GM18907 (cell line): ENCODE data around the gene SELENON.

Source experiments
- ATAC-seq: cut with Tn5 transposase; IDR thresholded peaks from one replicate; pipeline ENCODE4 v1.9.1; 2021; ENCODE audit warnings: mild to moderate bottlenecking, moderate library complexity; ENCODE audit not compliant: unreplicated experiment

SELENON gene

DNA sequence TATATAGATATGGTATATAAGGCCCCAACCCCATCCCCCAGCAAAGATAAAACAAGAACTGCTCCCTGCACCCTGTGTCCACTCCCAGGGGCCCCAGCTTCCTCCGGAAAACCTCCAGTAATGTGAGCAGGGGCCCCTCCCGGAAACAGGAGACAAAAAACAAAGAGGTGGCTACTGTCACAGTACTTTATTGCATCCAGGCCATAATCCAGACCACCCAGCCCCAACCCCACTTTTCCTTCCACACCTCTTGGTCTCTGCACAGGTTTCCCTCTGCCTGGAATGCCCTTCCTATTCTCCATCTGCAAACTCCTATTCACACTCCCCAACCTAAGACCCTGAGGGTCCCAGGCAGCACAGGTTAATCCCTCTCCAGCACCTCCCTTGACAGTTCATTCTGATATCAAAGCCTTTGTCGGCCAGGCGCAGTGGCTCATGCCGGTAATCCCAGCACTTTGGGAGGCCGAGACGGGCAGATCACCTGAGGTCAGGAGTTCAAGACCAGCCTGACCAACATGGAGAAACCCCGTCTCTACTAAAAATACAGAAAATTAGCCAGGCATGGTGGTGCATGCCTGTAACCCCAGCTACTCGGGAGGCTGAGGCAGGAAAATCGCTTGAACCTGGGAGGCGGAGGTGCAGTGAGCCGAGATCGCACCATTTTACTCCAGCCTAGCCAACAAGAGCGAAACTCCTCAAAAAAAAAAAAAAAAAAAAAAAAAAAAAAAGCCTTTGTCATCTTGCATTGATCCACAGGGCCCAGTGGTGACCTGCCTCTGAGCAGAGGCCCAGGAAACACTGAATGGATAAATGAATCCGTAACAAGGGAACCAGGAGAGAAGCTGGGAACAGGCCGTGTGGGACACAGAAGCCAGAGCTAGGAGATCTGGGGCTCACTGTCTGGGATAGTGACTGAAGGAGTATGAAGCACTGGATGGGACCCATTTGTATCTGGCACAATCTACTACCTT lies 61.6 kb downstream of the SELENON start:
- no peak for ATAC-seq

DNA sequence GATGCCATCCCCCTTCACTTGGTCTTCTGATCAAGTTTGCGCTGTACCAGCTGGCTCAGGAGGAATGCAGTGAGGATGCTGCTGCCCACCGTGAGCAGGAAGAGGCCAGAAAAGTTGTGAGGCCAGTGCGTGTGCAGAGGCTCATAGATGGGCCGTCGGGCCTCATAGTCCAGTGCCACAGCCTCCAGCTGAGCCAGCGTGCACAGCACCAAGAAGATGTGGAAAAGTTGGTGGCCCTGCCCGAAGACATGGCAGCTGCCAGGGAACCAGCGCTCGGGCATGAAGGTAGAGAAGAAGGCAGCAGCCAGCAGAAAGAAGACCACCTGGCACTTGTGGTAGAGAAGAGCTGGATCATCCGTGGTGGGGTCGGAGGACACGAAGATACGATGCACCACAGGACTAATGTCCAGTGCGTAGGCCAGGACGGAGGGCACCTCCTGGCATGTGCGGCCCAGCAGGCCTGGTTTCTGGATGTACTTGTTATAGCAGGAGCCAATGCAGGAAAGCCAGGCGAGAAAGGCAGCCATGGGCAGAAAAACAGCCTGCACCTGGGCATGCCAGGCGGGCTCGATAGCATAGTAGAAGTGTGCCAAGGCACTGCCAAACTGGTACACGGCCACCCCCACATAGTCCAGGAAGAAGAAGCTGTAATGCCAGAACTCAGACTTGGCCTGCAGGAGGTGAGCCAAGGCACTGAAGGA lies 62.9 kb downstream of the SELENON start:
- ATAC-seq = no peak

DNA sequence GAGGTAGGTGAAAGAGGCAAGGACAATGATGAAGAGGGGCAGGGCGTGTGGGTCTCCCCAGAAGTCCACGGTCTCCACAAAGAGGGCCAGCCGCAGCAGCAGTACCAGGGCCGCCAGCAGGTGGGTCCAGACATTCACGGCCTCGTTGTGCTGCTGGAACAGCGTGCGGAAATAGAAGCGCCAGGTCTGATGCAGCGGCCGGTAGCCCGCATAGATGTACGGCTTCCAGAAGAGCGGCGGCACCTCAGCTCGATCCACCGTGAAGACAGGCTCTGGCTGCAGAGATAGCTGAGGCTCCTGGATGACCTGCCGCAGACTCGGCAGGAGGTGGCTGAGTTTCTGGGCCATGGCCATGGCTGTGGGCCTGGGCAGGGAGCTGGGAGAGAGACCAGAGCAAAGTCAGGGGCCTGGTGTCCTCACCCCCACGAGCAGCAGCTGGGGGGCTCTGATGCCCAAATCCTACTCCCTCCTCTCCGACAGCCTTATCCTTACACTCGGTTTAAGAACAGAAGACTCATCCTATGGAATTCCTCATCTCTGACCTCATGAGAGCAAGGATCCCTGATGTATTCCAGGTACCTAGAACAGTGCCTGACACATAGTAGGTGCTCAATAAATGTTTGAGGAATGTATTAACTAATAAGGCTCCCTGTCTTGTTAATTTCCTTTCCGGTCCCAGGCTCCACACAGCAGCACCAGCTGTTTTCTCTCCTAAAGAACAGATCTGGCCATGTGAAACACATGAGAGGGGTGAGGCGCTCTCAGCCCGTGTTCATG lies 63.7 kb downstream of the SELENON start:
- no peak for ATAC-seq

DNA sequence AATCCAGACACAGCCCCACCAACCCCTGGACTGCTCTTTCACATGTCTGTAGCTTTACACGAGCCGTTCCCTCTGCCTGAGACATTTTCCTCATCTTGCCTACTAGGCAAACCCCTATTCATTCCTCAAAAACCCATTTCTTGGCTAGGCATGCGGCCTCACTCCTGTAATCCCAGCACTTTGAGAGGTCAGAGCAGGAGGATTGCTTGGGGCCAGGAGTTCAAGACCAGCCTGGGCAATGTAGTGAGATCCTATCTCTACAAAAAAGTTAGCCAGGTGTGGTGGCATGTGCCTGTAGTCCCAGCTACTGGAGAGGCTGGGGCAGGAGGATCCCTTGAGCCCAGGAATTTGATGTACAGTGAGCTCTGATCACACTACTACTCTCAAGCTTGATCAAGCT lies 64.4 kb downstream of the SELENON start:
- no peak for ATAC-seq

DNA sequence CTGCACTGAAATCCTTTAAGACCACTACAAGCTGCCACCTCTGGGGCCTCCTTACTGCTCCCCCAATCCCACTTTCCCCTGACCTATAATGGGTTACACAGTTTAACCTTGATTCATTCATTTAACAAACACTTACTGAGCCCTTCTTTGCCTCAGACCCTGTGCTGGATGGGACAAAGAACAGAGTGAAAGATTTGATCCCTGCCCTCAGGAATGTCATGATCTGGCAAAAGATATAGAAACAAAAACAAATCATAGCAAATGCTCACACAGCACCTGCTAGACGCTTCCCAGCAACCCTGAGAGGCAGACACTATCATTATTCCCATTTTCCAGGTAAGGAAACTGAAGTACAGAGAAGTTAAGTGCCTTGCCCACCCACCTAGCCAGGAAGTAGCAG lies 66.3 kb downstream of the SELENON start:
- no peak for ATAC-seq

DNA sequence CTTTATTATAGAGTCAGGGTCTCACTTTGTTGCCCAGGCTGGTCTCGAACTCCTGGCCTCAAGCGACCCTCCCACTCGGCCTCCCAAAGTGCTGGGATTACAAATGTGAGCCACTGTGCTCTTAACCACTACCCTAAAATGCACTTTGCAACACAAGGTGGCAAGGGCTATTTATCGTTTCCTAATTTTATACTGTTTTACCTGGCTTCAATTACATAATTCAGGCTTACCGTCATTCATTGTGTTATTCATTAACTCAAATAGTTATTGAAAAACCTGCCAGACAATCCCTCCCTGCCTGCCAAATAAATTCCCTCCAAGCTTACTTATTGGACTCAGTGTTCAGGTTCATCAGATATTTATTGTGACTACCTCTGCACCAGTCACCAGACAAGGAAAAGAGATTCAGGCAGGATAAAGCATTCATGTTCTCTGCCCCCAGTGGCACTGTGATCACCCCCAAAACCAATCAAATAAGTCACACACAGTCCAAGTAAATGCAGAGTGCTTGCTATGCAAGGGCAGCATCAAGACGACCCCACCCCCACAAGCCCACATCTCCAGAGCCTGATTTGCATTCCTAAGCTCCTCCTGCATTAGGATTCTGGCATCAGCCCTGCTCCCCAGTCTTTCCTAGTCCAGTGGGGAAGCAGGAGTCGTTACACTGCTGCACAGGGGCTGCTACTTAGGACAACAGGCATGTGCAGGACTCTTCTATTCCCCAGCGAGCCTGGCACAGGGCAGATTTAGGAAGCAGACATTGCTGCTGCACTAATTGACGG lies 67.4 kb downstream of the SELENON start:
- no peak for ATAC-seq
